ENCODE data around the gene RGS18.
A peak's percentile ranks its signal among the peaks of the same experiment; 100 is the strongest.

RGS18 gene

DNA sequence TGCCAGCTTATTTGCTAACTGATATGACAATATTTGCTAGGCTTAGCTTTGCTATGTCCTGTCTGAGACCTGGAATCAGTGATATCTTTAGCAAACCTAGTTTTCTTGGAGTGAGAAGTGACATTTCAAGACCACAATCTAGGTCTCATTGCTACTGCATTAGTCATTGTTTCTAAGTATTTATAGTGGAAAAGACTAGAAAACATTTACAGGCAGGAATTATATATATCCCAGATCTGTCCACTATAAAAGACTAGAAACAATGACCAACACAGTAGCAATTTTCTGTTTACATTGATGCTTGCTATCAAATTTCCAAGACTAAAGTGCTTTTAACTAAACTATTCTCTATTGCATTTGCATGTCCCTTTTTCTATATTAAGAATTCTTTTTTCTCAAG lies 5.0 kb upstream of the RGS18 start:
- Histone ChIP-seq H3K14ac (ENCODE audit: low read length) (no peak overlapping the region), H2AK5ac (ENCODE audit: low read length) (no peak overlapping the region), H3K23ac (ENCODE audit: low read length) (no peak overlapping the region), H2BK5ac (ENCODE audit: low read depth, low read length, poor library complexity) (no peak overlapping the region), H3K18ac (ENCODE audit: low read length) (no peak overlapping the region), H3K79me2 (ENCODE audit: control insufficient read depth, insufficient read depth, low read length, poor library complexity) (no peaks in the 10 kb centered on the region), H3K4me3 (ENCODE audit: low read depth, low read length) (no peak overlapping the region), H4K12ac (ENCODE audit: low read depth, low read length) (no peak overlapping the region), H3K27me3 (ENCODE audit: insufficient read depth, low read length) (no peaks in the 10 kb centered on the region), H3K4ac (ENCODE audit: low read depth, low read length) (no peak overlapping the region), H3K4me1 (ENCODE audit: control insufficient read depth in 1 of 2, insufficient read depth in 2 of 2, low read length in 2 of 2) (no peaks in the 10 kb centered on the region), H3K27ac (ENCODE audit: low read depth, low read length) (no peak overlapping the region), H3K9me3 (ENCODE audit: insufficient read depth, low read depth, low read length) (no peaks in the 10 kb centered on the region), H4K8ac (ENCODE audit: low read depth, low read length) (no peak overlapping the region), H2BK12ac (ENCODE audit: low read length) (no peak overlapping the region), H3K4me2 (ENCODE audit: low read length) (no peak overlapping the region), H2AFZ (ENCODE audit: insufficient read depth, low read length, poor library complexity) (no peak overlapping the region), H3K9ac (ENCODE audit: low read length) (no peak overlapping the region), H4K91ac (ENCODE audit: low read depth, low read length) (no peak overlapping the region), H3K79me1 (ENCODE audit: low read length) (no peaks in the 10 kb centered on the region), H2BK120ac (ENCODE audit: insufficient read depth, low read length, poor library complexity) (no peak overlapping the region), H3K36me3 (ENCODE audit: control insufficient read depth in 1 of 2, insufficient read depth in 2 of 2, low read length in 2 of 2) (no peaks in the 10 kb centered on the region)
- DNase-seq = peak in 1 of 2 donors; percentile 21

DNA sequence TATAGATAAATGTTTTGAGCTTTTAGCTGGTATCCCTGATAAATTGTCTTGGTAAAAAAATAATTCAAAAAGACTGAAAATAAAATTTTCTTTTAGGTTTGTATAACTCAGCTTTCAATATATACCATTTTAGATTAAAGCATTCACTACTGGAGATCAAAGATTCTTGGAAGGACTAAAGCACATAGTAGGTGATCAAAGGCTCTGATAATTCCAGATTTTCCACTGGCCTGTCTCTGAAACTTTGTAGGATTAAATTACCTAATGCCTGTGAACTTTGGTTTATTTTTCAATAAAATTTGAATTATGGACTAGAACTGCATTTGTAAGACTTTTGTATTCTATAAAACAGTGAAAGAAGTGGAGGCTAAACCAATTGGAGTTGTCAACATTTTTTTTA lies 1.2 kb upstream of the RGS18 start:
- Histone ChIP-seq H3K9ac (ENCODE audit: low read length) (no peak overlapping the region), H3K18ac (ENCODE audit: low read length) (no peak overlapping the region), H2AFZ (ENCODE audit: insufficient read depth, low read length, poor library complexity) (no peak overlapping the region), H3K4me3 (ENCODE audit: low read depth, low read length) (no peak overlapping the region), H3K27ac (ENCODE audit: low read depth, low read length) (no peak overlapping the region), H3K79me1 (ENCODE audit: low read length) (no peaks in the 10 kb centered on the region), H3K14ac (ENCODE audit: low read length) (no peak overlapping the region), H3K27me3 (ENCODE audit: insufficient read depth, low read length) (no peaks in the 10 kb centered on the region), H2BK120ac (ENCODE audit: insufficient read depth, low read length, poor library complexity) (no peak overlapping the region), H4K12ac (ENCODE audit: low read depth, low read length) (no peak overlapping the region), H3K23ac (ENCODE audit: low read length) (no peak overlapping the region), H4K8ac (ENCODE audit: low read depth, low read length) (no peak overlapping the region), H3K36me3 (ENCODE audit: control insufficient read depth in 1 of 2, insufficient read depth in 2 of 2, low read length in 2 of 2) (no peaks in the 10 kb centered on the region), H2AK5ac (ENCODE audit: low read length) (no peak overlapping the region), H3K4me2 (ENCODE audit: low read length) (no peak overlapping the region), H3K4ac (ENCODE audit: low read depth, low read length) (no peak overlapping the region), H2BK12ac (ENCODE audit: low read length) (no peak overlapping the region), H3K9me3 (ENCODE audit: insufficient read depth, low read depth, low read length) (no peaks in the 10 kb centered on the region), H3K4me1 (ENCODE audit: control insufficient read depth in 1 of 2, insufficient read depth in 2 of 2, low read length in 2 of 2) (no peaks in the 10 kb centered on the region), H2BK5ac (ENCODE audit: low read depth, low read length, poor library complexity) (no peak overlapping the region), H4K91ac (ENCODE audit: low read depth, low read length) (no peak overlapping the region), H3K79me2 (ENCODE audit: control insufficient read depth, insufficient read depth, low read length, poor library complexity) (no peaks in the 10 kb centered on the region)
- no peak for DNase-seq

DNA sequence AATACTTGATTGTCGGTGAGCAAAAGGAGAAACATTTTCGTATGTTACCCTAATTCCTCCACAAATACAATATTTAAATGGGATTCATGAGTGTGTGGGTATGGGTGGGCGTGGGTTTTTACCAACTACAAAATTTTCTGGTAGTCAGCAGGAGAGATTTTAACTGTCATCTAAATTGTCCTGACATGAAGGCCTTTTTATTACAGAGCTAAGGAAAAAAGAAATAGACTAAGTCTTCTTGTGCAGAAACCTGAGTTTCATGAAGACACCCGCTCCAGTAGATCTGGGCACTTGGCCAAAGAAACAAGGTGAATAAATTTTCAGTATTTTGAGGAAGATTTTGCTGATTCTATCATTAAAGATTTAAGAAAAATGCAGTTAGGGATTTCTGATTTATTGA lies 752 bp downstream of the RGS18 start:
- Histone ChIP-seq H4K91ac (ENCODE audit: low read depth, low read length) (no peak overlapping the region), H3K27ac (ENCODE audit: low read depth, low read length) (no peak overlapping the region), H3K9ac (ENCODE audit: low read length) (no peak overlapping the region), H3K18ac (ENCODE audit: low read length) (no peak overlapping the region), H3K4me2 (ENCODE audit: low read length) (no peak overlapping the region), H3K4me1 (ENCODE audit: control insufficient read depth in 1 of 2, insufficient read depth in 2 of 2, low read length in 2 of 2) (no peaks in the 10 kb centered on the region), H3K79me2 (ENCODE audit: control insufficient read depth, insufficient read depth, low read length, poor library complexity) (no peaks in the 10 kb centered on the region), H3K9me3 (ENCODE audit: insufficient read depth, low read depth, low read length) (no peaks in the 10 kb centered on the region), H2AK5ac (ENCODE audit: low read length) (no peak overlapping the region), H3K4me3 (ENCODE audit: low read depth, low read length) (no peak overlapping the region), H3K79me1 (ENCODE audit: low read length) (no peaks in the 10 kb centered on the region), H2BK5ac (ENCODE audit: low read depth, low read length, poor library complexity) (no peak overlapping the region), H3K36me3 (ENCODE audit: control insufficient read depth in 1 of 2, insufficient read depth in 2 of 2, low read length in 2 of 2) (no peaks in the 10 kb centered on the region), H2BK120ac (ENCODE audit: insufficient read depth, low read length, poor library complexity) (no peak overlapping the region), H3K27me3 (ENCODE audit: insufficient read depth, low read length) (no peaks in the 10 kb centered on the region), H3K23ac (ENCODE audit: low read length) (no peak overlapping the region), H4K8ac (ENCODE audit: low read depth, low read length) (no peak overlapping the region), H4K12ac (ENCODE audit: low read depth, low read length) (no peak overlapping the region), H3K14ac (ENCODE audit: low read length) (no peak overlapping the region), H2AFZ (ENCODE audit: insufficient read depth, low read length, poor library complexity) (no peak overlapping the region), H3K4ac (ENCODE audit: low read depth, low read length) (no peak overlapping the region), H2BK12ac (ENCODE audit: low read length) (no peak overlapping the region)
- no CpG with 5 or more reads among the region's 4 CpGs for WGBS (ENCODE audit: extremely low coverage, insufficient coverage, insufficient read length)
- no peak for DNase-seq

DNA sequence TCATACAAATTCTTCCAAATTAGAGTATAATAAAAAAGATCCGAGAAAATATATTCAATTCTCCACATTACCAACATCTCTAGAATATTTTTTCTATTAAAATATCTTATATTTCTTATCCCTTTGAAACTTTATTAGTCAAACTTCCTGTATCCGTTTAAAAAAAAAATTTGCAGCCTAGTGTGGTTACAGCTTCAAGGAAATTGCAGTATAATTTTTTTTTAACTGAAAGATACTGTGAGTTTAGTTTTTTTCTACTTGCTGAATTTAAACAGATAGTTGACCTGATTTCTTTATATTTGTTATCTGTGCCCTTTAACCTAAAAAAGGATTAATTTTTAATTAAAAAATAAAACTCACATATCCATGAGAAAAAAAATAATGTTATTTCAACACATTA lies 1.5 kb downstream of the RGS18 start:
- no peaks in the 10 kb centered on the region for H3K27me3 ChIP-seq (ENCODE audit: insufficient read depth, low read length)
- no peak overlapping the region for H3K14ac ChIP-seq (ENCODE audit: low read length)
- H4K8ac ChIP-seq (ENCODE audit: low read depth, low read length) = no peak overlapping the region
- H3K27ac ChIP-seq (ENCODE audit: low read depth, low read length) = no peak overlapping the region
- H3K18ac ChIP-seq (ENCODE audit: low read length) = no peak overlapping the region
- no peak overlapping the region for H3K9ac ChIP-seq (ENCODE audit: low read length)
- no peaks in the 10 kb centered on the region for H3K36me3 ChIP-seq (ENCODE audit: control insufficient read depth in 1 of 2, insufficient read depth in 2 of 2, low read length in 2 of 2)
- H4K12ac ChIP-seq (ENCODE audit: low read depth, low read length) = no peak overlapping the region
- no peak overlapping the region for H3K23ac ChIP-seq (ENCODE audit: low read length)
- no peak overlapping the region for H4K91ac ChIP-seq (ENCODE audit: low read depth, low read length)
- DNase-seq = no peak
- H2BK5ac ChIP-seq (ENCODE audit: low read depth, low read length, poor library complexity) = no peak overlapping the region
- WGBS (ENCODE audit: extremely low coverage, insufficient coverage, insufficient read length) = no CpG with 5 or more reads among the region's 2 CpGs
- H3K79me2 ChIP-seq (ENCODE audit: control insufficient read depth, insufficient read depth, low read length, poor library complexity) = no peaks in the 10 kb centered on the region
- no peak overlapping the region for H2AK5ac ChIP-seq (ENCODE audit: low read length)
- no peak overlapping the region for H2AFZ ChIP-seq (ENCODE audit: insufficient read depth, low read length, poor library complexity)
- H2BK120ac ChIP-seq (ENCODE audit: insufficient read depth, low read length, poor library complexity) = no peak overlapping the region
- H3K4me3 ChIP-seq (ENCODE audit: low read depth, low read length) = no peak overlapping the region
- no peaks in the 10 kb centered on the region for H3K79me1 ChIP-seq (ENCODE audit: low read length)
- no peaks in the 10 kb centered on the region for H3K9me3 ChIP-seq (ENCODE audit: insufficient read depth, low read depth, low read length)
- no peaks in the 10 kb centered on the region for H3K4me1 ChIP-seq (ENCODE audit: control insufficient read depth in 1 of 2, insufficient read depth in 2 of 2, low read length in 2 of 2)
- no peak overlapping the region for H3K4me2 ChIP-seq (ENCODE audit: low read length)
- no peak overlapping the region for H2BK12ac ChIP-seq (ENCODE audit: low read length)
- no peak overlapping the region for H3K4ac ChIP-seq (ENCODE audit: low read depth, low read length)

DNA sequence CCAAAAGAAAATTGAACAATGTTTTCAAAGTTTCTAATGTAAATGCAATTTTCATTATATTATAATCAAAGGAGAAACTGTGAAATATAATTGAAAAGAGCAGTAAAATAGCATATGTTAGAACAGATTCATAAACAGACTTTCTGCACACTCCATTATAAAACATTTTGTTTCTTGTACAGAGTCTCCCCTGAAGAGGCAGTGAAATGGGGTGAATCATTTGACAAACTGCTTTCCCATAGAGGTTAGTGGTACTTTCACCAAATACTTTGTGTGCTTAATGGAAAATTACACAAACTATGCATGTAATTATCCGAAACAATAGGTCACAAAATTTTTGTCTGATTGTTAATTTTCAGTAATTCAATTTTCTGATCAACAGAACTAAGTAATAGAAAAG lies 1.9 kb downstream of the RGS18 start:
- no CpG with 5 or more reads among the region's 1 CpG for WGBS (ENCODE audit: extremely low coverage, insufficient coverage, insufficient read length)

More for the DNA sequence above, 1.9 kb downstream of the RGS18 start:
- no peak overlapping the region for H2BK12ac ChIP-seq (ENCODE audit: low read length)
- no peak overlapping the region for H3K9ac ChIP-seq (ENCODE audit: low read length)
- H3K4ac ChIP-seq (ENCODE audit: low read depth, low read length) = no peak overlapping the region
- H3K79me1 ChIP-seq (ENCODE audit: low read length) = no peaks in the 10 kb centered on the region
- H3K27me3 ChIP-seq (ENCODE audit: insufficient read depth, low read length) = no peaks in the 10 kb centered on the region
- DNase-seq = no peak
- no peak overlapping the region for H2AFZ ChIP-seq (ENCODE audit: insufficient read depth, low read length, poor library complexity)
- H3K9me3 ChIP-seq (ENCODE audit: insufficient read depth, low read depth, low read length) = no peaks in the 10 kb centered on the region
- no peak overlapping the region for H2AK5ac ChIP-seq (ENCODE audit: low read length)
- H2BK120ac ChIP-seq (ENCODE audit: insufficient read depth, low read length, poor library complexity) = no peak overlapping the region
- no peaks in the 10 kb centered on the region for H3K4me1 ChIP-seq (ENCODE audit: control insufficient read depth in 1 of 2, insufficient read depth in 2 of 2, low read length in 2 of 2)
- H3K4me3 ChIP-seq (ENCODE audit: low read depth, low read length) = no peak overlapping the region
- no peak overlapping the region for H3K14ac ChIP-seq (ENCODE audit: low read length)
- H3K79me2 ChIP-seq (ENCODE audit: control insufficient read depth, insufficient read depth, low read length, poor library complexity) = no peaks in the 10 kb centered on the region
- H2BK5ac ChIP-seq (ENCODE audit: low read depth, low read length, poor library complexity) = no peak overlapping the region
- H4K91ac ChIP-seq (ENCODE audit: low read depth, low read length) = no peak overlapping the region
- H3K4me2 ChIP-seq (ENCODE audit: low read length) = no peak overlapping the region
- H3K23ac ChIP-seq (ENCODE audit: low read length) = no peak overlapping the region
- H4K8ac ChIP-seq (ENCODE audit: low read depth, low read length) = no peak overlapping the region
- H3K27ac ChIP-seq (ENCODE audit: low read depth, low read length) = no peak overlapping the region
- no peak overlapping the region for H3K18ac ChIP-seq (ENCODE audit: low read length)
- H3K36me3 ChIP-seq (ENCODE audit: control insufficient read depth in 1 of 2, insufficient read depth in 2 of 2, low read length in 2 of 2) = no peaks in the 10 kb centered on the region
- H4K12ac ChIP-seq (ENCODE audit: low read depth, low read length) = no peak overlapping the region
